Stimulated activated naive CD8-positive, alpha-beta T cell treated with anti-CD3 and anti-CD28 coated beads, Interleukin-15, amount 100 ng/mL, for 72 hours (primary cell): ENCODE results near the gene MARK4.
"Not testable (repeated sequence)": the region's sequence is repeated elsewhere in the genome, so short reads cannot be mapped to it uniquely, and the experiment has no call there.

Source experiments
- ATAC-seq: fragments of 150-1000 bp; cut with Tn5 transposase; 2 replicates; pipeline ENCODE4 v1.10.0; 2021; ENCODE audit warnings: mild to moderate bottlenecking, moderate library complexity
- DNase-seq, 2 donors: peaks; one replicate each; pipeline ENCODE4 v3.0.0; 2021 to 2022
- H3K27ac Mint-ChIP-seq, 2 donors: one replicate each; pipeline ENCODE4 v1.8.0; 2022; ENCODE audit warnings: mild to moderate bottlenecking in 2 of 2, mixed read lengths in 2 of 2, moderate library complexity in 2 of 2
- H3K27me3 Mint-ChIP-seq: one replicate; pipeline ENCODE4 v1.8.0; 2022; ENCODE audit warnings: mixed read lengths
- H3K4me1 Mint-ChIP-seq: one replicate; pipeline ENCODE4 v1.8.0; 2022; ENCODE audit warnings: mild to moderate bottlenecking, mixed read lengths
- H3K4me3 Mint-ChIP-seq, 2 donors: one replicate each; pipeline ENCODE4 v1.8.0; 2022; ENCODE audit warnings: mild to moderate bottlenecking in 2 of 2, mixed read lengths in 2 of 2, moderate library complexity in 1 of 2
- H3K9me3 Mint-ChIP-seq, 2 donors: one replicate each; pipeline ENCODE4 v1.8.0; 2022; ENCODE audit warnings: mixed read lengths in 2 of 2

Gene MARK4

DNA sequence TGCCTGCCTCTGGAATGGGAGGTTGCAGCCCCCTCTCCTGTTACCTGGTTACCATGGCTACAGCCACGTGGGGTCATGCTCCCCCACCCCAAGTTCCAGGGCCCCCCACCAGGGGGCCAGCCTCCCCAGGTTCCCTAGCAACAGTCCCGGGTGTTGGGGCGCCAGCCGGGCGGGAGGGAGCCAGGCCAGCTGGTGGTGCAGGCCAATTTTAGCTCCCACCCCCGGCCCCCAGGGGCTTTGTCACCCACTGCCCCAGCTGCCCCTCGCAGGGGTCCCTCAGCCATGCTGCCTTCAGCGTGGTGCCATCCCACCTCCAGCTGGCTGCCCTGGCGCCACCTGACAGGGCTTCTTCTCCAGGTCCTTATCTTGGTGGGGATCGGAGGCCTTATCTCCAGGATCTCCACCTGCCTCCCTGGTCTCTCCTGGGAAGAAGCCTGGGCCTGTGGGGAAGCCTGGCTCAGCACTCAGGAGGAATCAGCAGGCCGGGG, 3.0 kb downstream of the MARK4 start:
- Mint-ChIP-seq H3K4me3 (peak overlapping the region; percentile 9 to 31), H3K4me1 (peaks cover 48% of the 10 kb centered on the region), H3K27ac (no peak overlapping the region), H3K27me3 (peaks cover 6% of the 10 kb centered on the region), H3K9me3 (no peaks in the 10 kb centered on the region)
- no peak for DNase-seq
- ATAC-seq, result no peak

- DNase-seq (no peak), ATAC-seq (no peak)
- H3K4me3 Mint-ChIP-seq, result no peak overlapping the region
- H3K9me3 Mint-ChIP-seq, result no peaks in the 10 kb centered on the region
- H3K27ac Mint-ChIP-seq, result no peak overlapping the region
- H3K27me3 Mint-ChIP-seq, result no peaks in the 10 kb centered on the region
- H3K4me1 Mint-ChIP-seq, result peaks cover 45% of the 10 kb centered on the region
Observed at GRCh38 chr19:45255611-45256157, 4.6 kb downstream of the MARK4 start.

GRCh38 chr19:45256836-45257235, 5.8 kb downstream of the MARK4 start:
- H3K27ac Mint-ChIP-seq, result no peak overlapping the region
- DNase-seq, result no peak

GRCh38 chr19:45258862-45259261, 7.8 kb downstream of the MARK4 start:
- Mint-ChIP-seq H3K9me3 (no peaks in the 10 kb centered on the region), H3K4me3 (no peak overlapping the region), H3K27ac (no peak overlapping the region), H3K4me1 (peaks cover 21% of the 10 kb centered on the region), H3K27me3 (no peaks in the 10 kb centered on the region)
- no peak for ATAC-seq
- no peak for DNase-seq

More at GRCh38 chr19:45256836-45257235, 5.8 kb downstream of the MARK4 start:
- no peaks in the 10 kb centered on the region for H3K9me3 Mint-ChIP-seq
- no peak for ATAC-seq
- H3K4me3 Mint-ChIP-seq, result no peak overlapping the region
- peaks cover 41% of the 10 kb centered on the region for H3K4me1 Mint-ChIP-seq
- H3K27me3 Mint-ChIP-seq, result no peaks in the 10 kb centered on the region

- no peak for DNase-seq
- ATAC-seq, result no peak
Observed at GRCh38 chr19:45262570-45262969, 11.5 kb downstream of the MARK4 start.

DNA sequence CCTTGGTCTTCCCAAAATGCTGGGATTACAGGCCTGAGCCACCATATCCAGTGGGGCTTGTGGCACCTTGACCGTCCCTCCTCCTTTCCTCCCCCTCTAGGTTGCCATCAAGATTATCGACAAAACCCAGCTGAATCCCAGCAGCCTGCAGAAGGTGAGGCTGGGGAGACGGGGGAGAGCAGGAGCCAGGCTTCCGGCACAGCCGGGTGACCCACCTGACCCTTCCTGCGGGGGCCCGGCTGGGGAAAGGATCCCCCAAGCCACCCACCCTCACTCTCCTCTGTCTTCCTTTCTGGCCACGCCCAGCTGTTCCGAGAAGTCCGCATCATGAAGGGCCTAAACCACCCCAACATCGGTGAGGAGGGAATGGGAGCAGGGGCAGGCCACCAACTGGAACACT, 11.9 kb downstream of the MARK4 start:
- no peak overlapping the region for H3K27ac Mint-ChIP-seq
- no peaks in the 10 kb centered on the region for H3K9me3 Mint-ChIP-seq
- H3K4me1 Mint-ChIP-seq, result no peaks in the 10 kb centered on the region
- H3K27me3 Mint-ChIP-seq, result no peaks in the 10 kb centered on the region
- DNase-seq (no peak), ATAC-seq (no peak)
- H3K4me3 Mint-ChIP-seq, result no peak overlapping the region

More at GRCh38 chr19:45262570-45262969, 11.5 kb downstream of the MARK4 start:
- no peaks in the 10 kb centered on the region for H3K9me3 Mint-ChIP-seq
- H3K4me3 Mint-ChIP-seq, result no peak overlapping the region
- no peaks in the 10 kb centered on the region for H3K27me3 Mint-ChIP-seq
- no peak overlapping the region for H3K27ac Mint-ChIP-seq
- no peaks in the 10 kb centered on the region for H3K4me1 Mint-ChIP-seq

GRCh38 chr19:45264781-45265317, 13.8 kb downstream of the MARK4 start:
- Mint-ChIP-seq H3K27ac (peak overlapping the region in 1 of 2 donors; percentile 13), H3K4me1 (no peaks in the 10 kb centered on the region), H3K4me3 (no peak overlapping the region), H3K9me3 (no peaks in the 10 kb centered on the region), H3K27me3 (no peaks in the 10 kb centered on the region)
- no peak for ATAC-seq
- no peak for DNase-seq

- H3K27ac Mint-ChIP-seq, result no peak overlapping the region
- no peaks in the 10 kb centered on the region for H3K27me3 Mint-ChIP-seq
- H3K4me3 Mint-ChIP-seq, result no peak overlapping the region
- ATAC-seq (no peak), DNase-seq (no peak)
- H3K4me1 Mint-ChIP-seq, result no peaks in the 10 kb centered on the region
- no peaks in the 10 kb centered on the region for H3K9me3 Mint-ChIP-seq
Observed at GRCh38 chr19:45265375-45265774, 14.3 kb downstream of the MARK4 start.

DNA sequence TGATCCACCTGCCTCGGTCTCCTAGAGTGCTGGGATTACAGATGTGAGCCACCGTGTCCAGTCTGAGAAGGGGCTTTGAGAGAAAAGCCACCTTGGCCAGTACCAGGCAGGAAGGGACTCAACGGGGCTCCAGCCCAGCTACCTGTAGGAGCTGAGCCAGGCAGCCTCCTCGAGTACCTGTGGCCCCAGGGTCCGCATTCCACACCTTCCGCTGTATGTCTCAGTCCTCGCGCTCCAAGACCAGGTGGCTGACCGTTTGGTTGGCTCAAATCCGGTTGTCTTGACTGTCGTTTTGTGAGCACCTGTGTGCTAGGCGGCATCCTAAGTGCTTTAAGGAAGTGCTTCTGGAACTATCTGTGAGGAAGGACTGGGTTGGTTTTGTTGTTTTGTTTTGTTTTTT, 16.2 kb downstream of the MARK4 start:
- Mint-ChIP-seq H3K27ac (no peak overlapping the region), H3K4me3 (no peak overlapping the region), H3K9me3 (no peaks in the 10 kb centered on the region), H3K27me3 (no peaks in the 10 kb centered on the region), H3K4me1 (no peaks in the 10 kb centered on the region)
- no peak for ATAC-seq
- no peak for DNase-seq

GRCh38 chr19:45269939-45270338, 18.9 kb downstream of the MARK4 start:
- not testable (repeated sequence) for H3K4me1 Mint-ChIP-seq, H3K4me3 Mint-ChIP-seq, H3K27me3 Mint-ChIP-seq, DNase-seq, H3K27ac Mint-ChIP-seq, ATAC-seq, H3K9me3 Mint-ChIP-seq

DNA sequence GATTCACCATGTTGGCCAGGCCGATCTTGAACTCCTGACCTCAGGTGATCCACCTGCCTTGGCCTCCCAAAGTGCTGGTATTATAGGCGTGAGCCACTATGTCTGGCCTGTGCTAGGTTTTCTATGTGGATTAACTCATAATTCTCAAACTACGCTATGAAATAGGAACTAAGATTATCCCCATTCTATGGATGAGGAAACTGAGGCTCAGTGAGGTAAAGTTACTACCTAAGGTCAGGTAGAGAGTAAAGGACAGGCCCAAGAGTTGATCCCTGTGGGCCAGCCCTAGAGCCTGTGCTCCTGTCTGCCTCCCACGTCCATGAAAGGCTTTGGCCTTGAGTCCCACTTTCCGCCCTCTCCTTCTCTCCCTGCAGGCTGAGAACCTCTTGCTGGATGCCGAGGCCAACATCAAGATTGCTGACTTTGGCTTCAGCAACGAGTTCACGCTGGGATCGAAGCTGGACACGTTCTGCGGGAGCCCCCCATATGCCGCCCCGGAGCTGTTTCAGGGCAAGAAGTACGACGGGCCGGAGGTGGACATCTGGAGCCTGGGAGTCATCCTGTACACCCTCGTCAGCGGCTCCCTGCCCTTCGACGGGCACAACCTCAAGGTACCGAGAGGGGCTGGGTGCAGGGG, 20.1 kb downstream of the MARK4 start:
- peak overlapping the region in 1 of 2 donors; percentile 76 for H3K27ac Mint-ChIP-seq
- no peak for DNase-seq
- no peaks in the 10 kb centered on the region for H3K27me3 Mint-ChIP-seq
- no peak overlapping the region for H3K4me3 Mint-ChIP-seq
- H3K4me1 Mint-ChIP-seq, result no peaks in the 10 kb centered on the region
- H3K9me3 Mint-ChIP-seq, result no peaks in the 10 kb centered on the region
- ATAC-seq, result no peak

DNA sequence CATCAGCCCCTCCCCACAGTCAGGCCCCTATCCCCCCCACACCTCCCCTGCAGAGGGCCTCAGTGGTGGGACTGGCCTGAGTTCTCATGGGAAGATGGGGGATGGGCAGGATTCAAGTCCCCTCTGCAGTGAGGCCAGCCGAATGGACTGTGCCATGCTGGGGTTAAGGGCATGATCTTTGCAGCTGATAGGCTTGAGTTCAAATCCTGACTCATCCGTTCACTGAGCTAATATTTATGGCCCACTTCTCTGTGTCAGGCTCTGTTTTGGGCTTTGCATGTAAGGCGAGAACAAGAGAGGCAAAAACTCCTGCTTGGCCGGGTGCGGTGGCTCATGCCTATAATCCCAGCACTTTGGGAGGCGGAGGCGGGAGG, 20.7 kb downstream of the MARK4 start:
- no peaks in the 10 kb centered on the region for H3K27me3 Mint-ChIP-seq
- DNase-seq, result no peak
- H3K27ac Mint-ChIP-seq, result peak overlapping the region in 1 of 2 donors; percentile 34
- no peak overlapping the region for H3K4me3 Mint-ChIP-seq
- no peak for ATAC-seq
- no peaks in the 10 kb centered on the region for H3K4me1 Mint-ChIP-seq
- H3K9me3 Mint-ChIP-seq, result no peaks in the 10 kb centered on the region

DNA sequence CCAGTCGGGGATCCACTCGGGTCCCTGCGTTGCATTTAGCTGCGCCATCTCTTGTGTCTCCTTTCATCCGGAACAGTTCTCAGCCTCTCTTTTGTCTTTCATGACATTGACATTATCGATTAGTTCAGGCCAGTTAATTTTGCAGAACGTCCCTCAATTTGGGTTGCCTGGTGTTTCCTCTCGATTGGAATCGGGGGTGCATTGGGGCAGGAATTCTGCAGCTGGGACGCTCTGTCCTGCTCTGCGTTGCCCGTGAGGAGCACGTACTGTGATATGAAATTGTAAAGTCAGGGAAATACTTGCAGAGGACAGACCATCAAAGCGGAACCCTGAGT, 22.4 kb downstream of the MARK4 start:
- ATAC-seq (no peak), DNase-seq (no peak)
- H3K9me3 Mint-ChIP-seq, result no peaks in the 10 kb centered on the region
- H3K27me3 Mint-ChIP-seq, result no peaks in the 10 kb centered on the region
- no peak overlapping the region for H3K4me3 Mint-ChIP-seq
- no peak overlapping the region for H3K27ac Mint-ChIP-seq
- no peaks in the 10 kb centered on the region for H3K4me1 Mint-ChIP-seq

DNA sequence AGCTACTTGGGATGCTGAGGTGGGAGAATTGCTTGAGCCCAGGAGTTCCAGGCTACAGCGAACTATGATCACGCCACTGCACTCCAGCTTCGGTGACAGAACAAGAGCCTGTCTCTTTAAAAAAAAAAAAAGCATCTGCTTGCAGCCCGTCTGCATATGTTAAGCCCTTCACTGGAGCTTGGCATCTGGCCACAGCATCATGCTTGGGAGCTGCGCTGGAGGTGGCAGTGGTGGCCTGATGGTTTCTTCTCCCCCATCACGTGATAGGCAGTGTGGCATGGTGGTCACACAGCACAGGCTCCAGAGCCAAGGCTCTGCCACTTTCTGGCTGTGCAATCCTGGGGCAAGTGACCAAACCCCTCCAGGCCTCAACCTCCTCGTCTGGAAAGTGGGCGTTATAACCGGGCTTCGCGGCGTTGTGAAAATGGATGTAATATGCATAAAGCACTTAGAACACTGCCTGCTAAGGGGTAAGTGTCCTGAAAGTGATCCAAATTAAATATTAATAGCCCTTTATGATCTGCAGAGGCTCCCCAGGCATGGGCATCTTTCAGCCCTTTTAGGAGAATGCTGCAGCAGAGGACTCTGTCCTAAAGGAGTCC, 24.4 kb downstream of the MARK4 start:
- Mint-ChIP-seq H3K4me1 (no peaks in the 10 kb centered on the region), H3K27ac (no peak overlapping the region), H3K27me3 (no peaks in the 10 kb centered on the region), H3K4me3 (no peak overlapping the region), H3K9me3 (no peaks in the 10 kb centered on the region)
- DNase-seq, result no peak
- no peak for ATAC-seq

GRCh38 chr19:45276284-45276687, 25.2 kb downstream of the MARK4 start:
- no peak for ATAC-seq
- H3K27ac Mint-ChIP-seq, result no peak overlapping the region
- DNase-seq, result no peak
- H3K4me1 Mint-ChIP-seq, result no peaks in the 10 kb centered on the region
- no peaks in the 10 kb centered on the region for H3K9me3 Mint-ChIP-seq
- no peaks in the 10 kb centered on the region for H3K27me3 Mint-ChIP-seq
- H3K4me3 Mint-ChIP-seq, result no peak overlapping the region

GRCh38 chr19:45278087-45278486, 27.0 kb downstream of the MARK4 start:
- no peaks in the 10 kb centered on the region for H3K27me3 Mint-ChIP-seq
- no peaks in the 10 kb centered on the region for H3K4me1 Mint-ChIP-seq
- DNase-seq, result no peak
- ATAC-seq, result no peak
- H3K4me3 Mint-ChIP-seq, result no peak overlapping the region
- no peak overlapping the region for H3K27ac Mint-ChIP-seq
- no peaks in the 10 kb centered on the region for H3K9me3 Mint-ChIP-seq
